Fibroblast of skin of abdomen (primary cell): Measurements from ENCODE around the gene NTRK3.
"Not testable (repeated sequence)": the region's sequence is repeated elsewhere in the genome, so short reads cannot be mapped to it uniquely, and the experiment has no call there.

Source experiments
- DNase-seq: peaks from one replicate; pipeline ENCODE4 v3.0.0-alpha.2; 2013

Gene NTRK3

GRCh38 chr15:88072133-88072532 is 184.4 kb downstream of the NTRK3 start:
- not testable (repeated sequence) for DNase-seq

DNA sequence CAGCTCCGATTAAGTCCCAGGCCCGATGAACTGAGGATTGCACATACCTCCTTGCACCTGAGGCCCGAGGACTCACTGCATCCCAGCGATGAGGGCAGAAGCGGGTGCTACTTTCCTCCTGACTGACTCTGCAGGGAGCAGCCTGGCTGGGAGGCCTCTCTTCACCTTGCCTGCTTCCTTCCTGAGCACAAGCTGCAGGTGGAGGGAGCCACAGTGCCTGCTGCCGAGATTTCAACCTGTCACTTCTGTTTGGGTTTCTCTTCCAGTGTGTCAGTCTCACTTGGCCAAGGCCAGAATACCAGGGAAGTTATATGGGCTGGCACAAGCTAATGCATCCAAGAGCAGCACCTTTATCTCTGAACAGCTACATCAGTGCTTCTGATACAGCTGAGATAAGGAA is 185.4 kb downstream of the NTRK3 start:
- no peak for DNase-seq

- no peak for DNase-seq
These were observed 187.0 kb downstream of the NTRK3 start for GRCh38 chr15:88069561-88069960.

GRCh38 chr15:88067331-88067685 is 189.2 kb downstream of the NTRK3 start:
- no peak for DNase-seq

- DNase-seq, result no peak
These were observed 189.8 kb downstream of the NTRK3 start for GRCh38 chr15:88066636-88067330.

DNA sequence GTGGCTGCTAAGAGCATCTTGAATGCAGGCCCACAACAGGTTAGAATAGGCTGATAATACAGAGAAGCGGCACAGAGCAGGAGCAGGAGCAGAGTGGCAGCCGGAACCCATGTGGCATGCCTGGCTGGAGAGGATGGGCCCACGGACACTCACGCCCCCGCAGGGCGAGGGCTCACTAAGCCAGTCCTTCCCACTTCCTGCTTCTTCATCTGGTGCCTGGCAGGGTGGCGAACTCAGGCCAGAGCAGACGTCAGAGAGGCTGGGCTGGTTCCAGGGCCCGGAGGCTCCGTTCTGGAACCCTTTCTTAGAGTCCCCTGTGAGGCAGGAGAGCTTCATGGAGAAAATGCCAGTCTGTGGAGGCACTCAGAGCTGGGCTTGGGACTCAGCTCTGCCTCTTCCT is 195.1 kb downstream of the NTRK3 start:
- DNase-seq, result no peak

DNA sequence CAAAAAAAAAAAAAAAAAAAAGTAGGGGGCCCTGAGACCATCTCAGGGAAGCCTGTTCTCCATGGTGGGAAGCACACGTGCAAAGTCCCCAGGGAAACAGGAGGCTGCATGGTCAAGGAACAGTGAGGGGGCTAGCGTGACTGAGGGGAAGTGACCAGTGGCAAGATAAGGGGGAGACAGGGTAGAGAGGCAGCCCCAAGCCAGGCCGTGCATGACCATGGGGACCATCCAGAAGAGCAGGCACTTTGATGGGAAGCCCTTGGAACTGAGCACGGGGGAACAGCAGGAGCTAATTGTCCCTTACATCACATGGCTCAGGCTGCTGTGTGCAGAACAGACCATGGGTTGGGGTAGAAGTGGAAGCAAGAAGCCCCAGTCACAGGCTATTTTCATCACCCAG is 196.2 kb downstream of the NTRK3 start:
- no peak for DNase-seq

GRCh38 chr15:88057836-88058235 is 198.7 kb downstream of the NTRK3 start:
- no peak for DNase-seq

GRCh38 chr15:88049506-88049905 is 207.0 kb downstream of the NTRK3 start:
- no peak for DNase-seq

DNA sequence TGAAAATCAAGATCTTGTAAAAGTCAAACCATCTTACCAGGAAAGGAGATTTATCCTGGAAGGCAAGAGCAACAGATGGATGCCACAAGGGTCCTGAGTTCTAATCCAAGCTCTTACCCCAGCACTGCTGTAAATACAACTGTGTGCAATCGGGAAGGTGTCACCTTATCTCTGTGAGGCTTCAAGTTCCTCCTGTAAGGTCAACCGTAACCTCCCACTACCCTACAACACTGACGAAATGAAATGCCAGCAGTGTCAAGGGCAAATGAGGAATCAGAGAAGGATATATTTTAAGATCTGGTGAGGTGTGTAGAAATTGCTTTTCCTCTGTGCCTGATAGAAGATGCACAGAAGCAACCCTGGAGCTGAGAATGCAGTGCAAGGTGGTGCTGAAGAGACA is 207.8 kb downstream of the NTRK3 start:
- DNase-seq, result no peak

GRCh38 chr15:88048237-88048636 is 208.3 kb downstream of the NTRK3 start:
- no peak for DNase-seq

DNA sequence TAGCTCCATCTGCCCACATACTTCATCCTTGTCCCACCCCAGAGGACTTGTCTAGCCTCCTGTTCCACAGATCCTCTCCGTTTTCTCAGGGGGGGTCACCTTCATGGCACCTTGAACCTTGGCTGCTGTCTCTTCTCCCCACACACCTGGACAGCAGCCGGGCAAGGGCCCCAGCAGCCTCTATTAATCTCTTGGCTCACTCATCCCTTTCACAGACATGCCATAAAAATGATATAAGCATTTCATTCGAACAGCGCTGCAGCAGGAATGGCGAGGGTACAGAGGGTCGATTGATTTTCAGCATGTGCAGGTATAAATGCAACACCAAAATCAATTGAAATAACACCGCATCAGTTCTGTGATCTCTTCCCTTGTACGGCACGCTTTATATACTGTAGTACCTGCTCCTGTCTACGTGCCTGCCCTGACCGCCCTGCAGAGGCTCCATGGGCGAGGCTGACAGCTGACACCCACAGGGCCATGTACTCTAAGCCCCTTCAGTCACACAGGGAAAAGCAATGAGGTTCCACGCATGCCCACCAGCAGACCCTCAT is 209.9 kb downstream of the NTRK3 start:
- no peak for DNase-seq

DNA sequence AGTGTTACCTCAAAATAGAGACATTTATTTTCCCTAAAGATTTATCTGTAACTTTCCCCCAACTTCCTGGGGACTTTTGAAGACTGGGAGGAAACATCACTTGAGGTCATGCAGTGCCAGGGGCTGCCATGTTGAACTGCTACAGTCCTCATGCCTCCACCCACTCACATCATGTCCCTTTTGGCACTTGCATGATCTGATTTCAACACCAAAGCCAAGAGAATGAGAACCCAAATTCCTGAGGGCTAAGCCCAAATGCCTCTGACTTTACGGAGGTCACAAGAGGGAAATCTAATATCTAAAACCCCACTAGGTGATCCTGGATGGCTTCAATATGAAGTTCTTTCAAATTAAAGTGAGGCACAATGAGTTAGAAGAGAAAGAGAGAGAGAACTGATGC is 213.1 kb downstream of the NTRK3 start:
- no peak for DNase-seq

DNA sequence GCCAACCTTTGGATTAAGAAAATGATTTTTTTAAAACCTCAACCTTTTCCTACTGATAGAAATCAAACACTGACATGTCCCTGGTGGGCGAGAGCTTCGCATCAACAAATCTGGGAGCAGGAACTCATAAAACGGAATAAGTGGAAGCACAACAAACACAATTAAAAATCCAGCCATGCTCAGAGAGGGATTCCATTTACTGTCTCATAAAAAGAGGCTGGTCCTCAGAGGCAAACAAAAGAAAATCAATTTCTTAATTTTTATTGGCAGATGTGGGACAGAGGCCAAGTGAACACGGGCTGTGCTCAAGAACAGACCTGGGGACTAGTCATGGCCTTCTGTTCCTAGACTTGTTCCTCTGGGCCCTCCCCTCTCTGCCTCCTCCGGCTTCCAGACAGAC is 214.5 kb downstream of the NTRK3 start:
- no peak for DNase-seq

GRCh38 chr15:88040516-88040915 is 216.0 kb downstream of the NTRK3 start:
- DNase-seq, result no peak

GRCh38 chr15:88038261-88038660 is 218.3 kb downstream of the NTRK3 start:
- no peak for DNase-seq

DNA sequence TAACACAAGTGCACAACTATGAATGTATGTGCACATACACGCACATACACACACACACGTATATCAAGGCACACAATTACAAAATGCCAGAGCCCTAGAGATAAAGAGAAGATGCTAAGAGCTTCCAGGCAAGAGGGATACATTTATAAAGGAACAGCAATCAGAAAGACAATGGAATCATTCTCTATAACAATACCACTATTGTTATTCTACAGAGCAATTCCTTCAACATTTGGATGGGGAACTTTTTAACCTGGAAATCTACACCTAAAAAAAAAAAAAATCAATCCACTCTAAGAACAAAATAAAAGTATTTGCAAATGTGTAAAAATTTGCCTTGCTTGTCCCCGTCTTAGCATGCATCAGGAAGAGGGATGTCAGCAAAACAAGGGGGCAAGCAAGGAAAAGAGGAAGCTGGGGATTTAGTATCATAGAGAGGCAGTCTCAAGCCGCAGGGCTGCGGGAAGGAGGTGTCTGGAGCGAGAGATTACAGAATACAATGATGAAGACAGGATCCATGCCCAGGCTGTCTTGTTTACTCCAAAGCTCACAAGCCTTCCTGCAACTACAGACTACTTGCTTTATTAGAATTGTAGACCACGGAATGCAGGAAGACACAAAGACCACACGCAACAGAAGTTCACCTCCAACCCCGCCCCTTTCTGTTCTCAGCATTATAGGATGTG is 220.2 kb downstream of the NTRK3 start:
- no peak for DNase-seq

- no peak for DNase-seq
These were observed 221.2 kb downstream of the NTRK3 start for GRCh38 chr15:88035381-88035780.

DNA sequence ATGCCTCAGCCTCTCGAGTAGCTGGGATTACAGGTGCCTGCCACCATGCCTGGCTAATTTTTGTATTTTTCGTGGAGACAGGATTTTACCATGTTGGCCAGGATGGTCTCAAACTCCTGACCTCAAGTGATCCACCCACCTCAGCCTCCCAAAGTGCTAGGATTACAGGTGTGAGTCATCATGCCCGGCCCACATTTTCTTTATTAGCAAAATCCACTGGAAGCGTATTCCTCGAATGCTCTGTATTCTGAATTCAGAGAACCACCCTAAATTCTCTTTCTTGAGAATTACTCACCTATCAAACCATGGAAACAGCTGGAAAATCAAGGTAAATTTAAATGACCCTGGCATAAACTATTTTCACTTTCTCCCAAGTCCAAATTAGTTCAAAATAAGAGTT is 223.1 kb downstream of the NTRK3 start:
- DNase-seq, result not testable (repeated sequence)

- peak; percentile 31 for DNase-seq
These were observed 223.8 kb downstream of the NTRK3 start for GRCh38 chr15:88032787-88033186.

GRCh38 chr15:88031461-88031860 is 225.1 kb downstream of the NTRK3 start:
- DNase-seq, result no peak

DNA sequence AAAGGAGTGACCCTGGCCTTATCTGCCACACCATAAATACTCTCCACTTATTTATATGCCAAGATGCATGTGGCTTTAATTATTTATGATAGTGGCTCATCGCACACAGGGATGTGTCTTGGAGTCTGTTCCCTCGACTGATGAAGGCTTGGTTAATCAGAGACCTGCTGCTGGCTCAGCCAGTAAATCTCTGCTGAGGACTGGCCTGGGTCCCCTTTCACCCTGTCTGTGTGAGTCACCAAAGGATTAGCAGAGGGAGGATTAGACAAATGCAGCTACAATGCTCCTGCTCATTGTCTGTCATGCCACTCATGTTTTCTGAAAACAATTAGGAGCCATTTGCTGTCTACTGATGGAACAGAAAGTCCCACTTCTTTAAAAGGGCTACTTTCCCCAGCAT is 226.8 kb downstream of the NTRK3 start:
- DNase-seq, result peak; percentile 77

GRCh38 chr15:88028024-88028423 is 228.5 kb downstream of the NTRK3 start:
- DNase-seq, result no peak

- DNase-seq, result no peak
These were observed 232.6 kb downstream of the NTRK3 start for GRCh38 chr15:88023914-88024313.
